ENCODE measurements around the gene SSBP1. TPM values are rescaled to one million over a fixed set of nuclear protein-coding genes. Genes with fewer than 3 reads are reported as not detected.

The SSBP1 gene
- total RNA-seq, 1 experiment from 2014 or later: 269 TPM

- Histone ChIP-seq H3F3A (ENCODE audit: low read length, unreplicated experiment) (no peaks in the 10 kb centered on the region), H3K4me3 (ENCODE audit: low read length) (no peak overlapping the region), H3K27me3 (ENCODE audit: low read length) (peaks cover 10% of the 10 kb centered on the region; the same call in 1 of the 2 replicates), H4K20me1 (ENCODE audit: low read length) (no peaks in the 10 kb centered on the region), H3K9ac (ENCODE audit: low read length) (no peak overlapping the region), H3K4me2 (ENCODE audit: low read length) (no peak overlapping the region), H3K27ac (ENCODE audit: low read length) (no peak overlapping the region), H2AFZ (ENCODE audit: low read length) (no peak overlapping the region), H3K79me2 (ENCODE audit: low read length) (no peaks in the 10 kb centered on the region), H3K4me1 (ENCODE audit: insufficient read depth, low read length) (no peaks in the 10 kb centered on the region), H3K36me3 (ENCODE audit: low read depth, low read length) (no peaks in the 10 kb centered on the region), H3K9me2 (replicated peaks; ENCODE audit: low read length) (no peaks in the 10 kb centered on the region), H3K9me3 (ENCODE audit: low read length) (no peaks in the 10 kb centered on the region)
- ChIA-PET POLR2A (ENCODE audit: unreplicated experiment) (interaction anchor here (0.6 kb wide), 1 partner anchor 50 kb away, joined by 4 read pairs; no protein-coding TSS in a partner anchor), CTCF (no interaction called here)
- no peak for DNase-seq
- TF ChIP-seq EZH2phosphoT487 (IDR thresholded peaks at IDR 0.05; ENCODE audit: borderline replicate concordance, low read length) (no peak), CTCF (conservative IDR thresholded peaks at IDR 0.05; ENCODE audit: low read depth, low read length) (no peak), EZH2 (IDR thresholded peaks at IDR 0.05; ENCODE audit: low read length, unreplicated experiment) (no peak)
- no TSS peak for BruUV-seq (replicated peaks)
- no peak for ATAC-seq
- intact Hi-C loops (cut with micrococcal nuclease): no loop called here
Measured at GRCh38 chr7:141729020-141729419, 9.1 kb upstream of the SSBP1 start.

GRCh38 chr7:141731476-141732149, 6.5 kb upstream of the SSBP1 start:
- intact Hi-C loops (cut with micrococcal nuclease): loop anchor here (1.0 kb wide), 1 partner anchor 79 kb away; no protein-coding TSS in a partner anchor
- Histone ChIP-seq H3K27me3 (ENCODE audit: low read length) (no peaks in the 10 kb centered on the region), H3K4me2 (ENCODE audit: low read length) (no peak overlapping the region), H3K9me2 (replicated peaks; ENCODE audit: low read length) (no peaks in the 10 kb centered on the region), H3K4me1 (ENCODE audit: insufficient read depth, low read length) (peaks cover under 1% of the 10 kb centered on the region; the same call in 1 of the 2 replicates), H3K9me3 (ENCODE audit: low read length) (no peaks in the 10 kb centered on the region), H3K4me3 (ENCODE audit: low read length) (no peak overlapping the region), H2AFZ (ENCODE audit: low read length) (no peak overlapping the region), H3K9ac (ENCODE audit: low read length) (no peak overlapping the region), H3K79me2 (ENCODE audit: low read length) (no peaks in the 10 kb centered on the region), H4K20me1 (ENCODE audit: low read length) (no peaks in the 10 kb centered on the region), H3F3A (ENCODE audit: low read length, unreplicated experiment) (no peaks in the 10 kb centered on the region), H3K27ac (ENCODE audit: low read length) (no peak overlapping the region), H3K36me3 (ENCODE audit: low read depth, low read length) (no peaks in the 10 kb centered on the region)
- ATAC-seq: no peak
- ChIA-PET POLR2A (ENCODE audit: unreplicated experiment) (no interaction called here), CTCF (no interaction called here)
- TF ChIP-seq CTCF (conservative IDR thresholded peaks at IDR 0.05; ENCODE audit: low read depth, low read length): no peak
- TF ChIP-seq EZH2 (IDR thresholded peaks at IDR 0.05; ENCODE audit: low read length, unreplicated experiment): no peak
- no peak for TF ChIP-seq EZH2phosphoT487 (IDR thresholded peaks at IDR 0.05; ENCODE audit: borderline replicate concordance, low read length)
- DNase-seq: no peak
- BruUV-seq (replicated peaks): no TSS peak
